Stimulated activated CD4-positive, alpha-beta T cell treated with anti-CD3 and anti-CD28 coated beads, Interleukin-1b, Interleukin-23, amount 100 ng/mL, for 24 hours (primary cell): ENCODE data around the gene RAB31.
"Not testable (repeated sequence)": the region's sequence is repeated elsewhere in the genome, so short reads cannot be mapped to it uniquely, and the experiment has no call there.

Source experiments
- DNase-seq, 4 experiments: peaks; one replicate each; pipeline ENCODE4 v3.0.0-alpha.2; 2020; ENCODE audit warnings: low read depth in 4 of 4, low spot score in 1 of 4

RAB31 gene

GRCh38 chr18:9835825-9836224 is 127.7 kb downstream of the RAB31 start:
- no peak for DNase-seq

DNA sequence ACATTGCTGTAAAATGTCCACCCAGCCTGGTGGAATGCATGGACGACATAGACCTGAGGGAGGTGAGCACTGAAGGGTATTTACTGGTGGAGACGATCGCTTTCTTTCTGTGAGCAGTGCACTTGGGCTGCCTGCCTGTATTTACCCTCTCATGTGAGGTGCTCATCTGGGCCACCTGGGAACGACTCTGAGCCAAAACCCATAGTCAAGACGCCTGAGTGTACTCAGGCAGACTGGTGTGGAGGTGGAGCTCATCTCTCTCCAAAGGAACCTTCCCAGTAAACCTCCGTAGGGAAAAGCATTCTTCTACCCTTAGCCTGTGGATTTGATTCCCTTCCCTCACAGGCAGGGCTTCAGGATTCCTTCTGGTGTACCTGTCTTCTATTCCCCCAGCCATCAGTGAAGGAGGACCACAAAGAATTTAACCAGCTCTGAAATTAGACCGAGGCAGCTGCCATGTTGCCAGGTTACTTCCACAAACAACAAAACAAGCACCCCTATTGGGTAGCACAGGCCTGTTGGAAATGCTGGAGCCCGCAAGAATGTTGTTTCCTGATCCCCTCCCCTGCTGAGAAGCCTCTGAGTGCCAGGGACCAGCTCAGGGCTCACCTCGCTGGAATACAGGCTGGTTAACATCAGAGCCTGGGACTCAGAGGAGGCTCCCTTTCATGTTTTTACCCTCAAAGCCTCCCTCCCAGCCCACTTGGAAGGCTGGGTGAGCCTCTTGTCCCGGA is 130.2 kb downstream of the RAB31 start:
- DNase-seq: no peak

DNA sequence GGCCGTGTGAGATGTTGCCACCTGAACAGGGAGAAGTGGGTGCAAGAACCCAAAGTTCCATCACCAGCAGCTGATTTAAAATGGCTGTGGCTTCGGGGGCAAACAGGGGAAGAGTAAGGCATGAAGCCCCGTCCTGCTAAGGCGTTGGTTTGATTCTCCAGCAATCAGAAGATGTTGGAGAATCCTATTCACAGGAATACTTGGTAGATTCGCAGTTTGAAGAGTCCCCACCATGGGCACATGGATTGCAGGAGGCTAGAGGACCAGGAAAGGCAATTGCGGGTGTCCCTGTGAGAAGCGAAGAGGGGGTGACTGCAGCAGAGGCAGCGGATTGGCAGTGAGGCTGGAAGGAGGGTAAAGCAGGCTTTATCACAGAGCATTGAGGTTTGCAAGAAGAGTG is 131.1 kb downstream of the RAB31 start:
- no peak for DNase-seq

DNA sequence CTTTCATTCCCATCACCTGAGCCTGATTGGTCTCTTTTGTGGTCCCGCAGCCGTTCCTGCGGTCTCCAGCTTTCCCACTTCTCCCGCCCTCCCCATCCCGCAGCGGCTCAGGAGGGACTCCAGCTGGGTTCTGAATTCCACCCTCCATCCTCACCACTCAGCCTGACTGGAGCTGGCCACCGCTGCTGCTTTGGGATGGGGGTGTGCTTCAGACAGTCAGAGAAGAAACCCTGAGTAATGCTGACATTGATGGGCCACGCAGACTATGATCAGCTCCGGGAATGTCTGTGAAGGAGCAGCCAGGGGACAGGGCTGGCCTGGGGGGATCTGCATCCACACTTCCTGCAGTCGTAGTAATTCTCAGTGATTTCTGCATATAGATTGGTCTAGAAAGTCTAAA is 131.8 kb downstream of the RAB31 start:
- DNase-seq: no peak

DNA sequence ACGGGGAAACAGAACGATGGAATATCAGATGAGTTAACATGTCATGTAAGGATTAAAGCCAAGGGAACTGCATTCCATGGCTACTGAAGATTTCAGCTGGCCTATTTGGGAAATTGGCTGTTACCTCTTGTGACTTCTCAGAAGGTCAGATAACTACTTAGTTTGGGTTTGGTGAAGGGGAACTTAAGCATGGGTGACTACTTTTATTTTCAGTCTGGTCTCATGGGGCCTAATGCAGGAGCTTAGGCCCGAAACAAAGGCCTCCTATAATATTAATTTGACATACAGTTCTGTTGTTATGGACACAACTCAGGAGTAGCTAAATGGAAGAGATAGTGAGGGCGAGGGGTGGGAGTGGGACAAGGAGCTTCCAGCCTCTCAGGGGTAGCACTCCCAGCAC is 133.7 kb downstream of the RAB31 start:
- no peak for DNase-seq

- DNase-seq: no peak
These were observed 134.3 kb downstream of the RAB31 start for GRCh38 chr18:9842448-9842847.

DNA sequence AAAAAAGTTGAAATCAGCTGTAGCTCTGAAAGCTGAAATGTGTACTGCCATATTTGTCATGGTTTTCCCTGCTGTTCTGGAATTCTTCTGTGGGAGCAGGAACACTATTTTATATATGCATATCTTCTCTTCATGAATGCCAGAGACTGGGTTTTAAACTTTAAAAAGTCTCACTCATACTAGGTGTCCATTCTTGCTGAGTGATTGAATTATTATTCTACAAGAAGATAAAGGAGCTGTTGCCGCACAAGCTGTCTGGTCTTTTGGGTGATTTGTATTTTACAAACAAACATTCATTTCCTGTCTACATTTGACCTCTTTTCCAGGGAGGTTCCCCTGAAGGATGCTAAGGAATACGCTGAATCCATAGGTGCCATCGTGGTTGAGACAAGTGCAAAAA is 137.2 kb downstream of the RAB31 start:
- no peak for DNase-seq

DNA sequence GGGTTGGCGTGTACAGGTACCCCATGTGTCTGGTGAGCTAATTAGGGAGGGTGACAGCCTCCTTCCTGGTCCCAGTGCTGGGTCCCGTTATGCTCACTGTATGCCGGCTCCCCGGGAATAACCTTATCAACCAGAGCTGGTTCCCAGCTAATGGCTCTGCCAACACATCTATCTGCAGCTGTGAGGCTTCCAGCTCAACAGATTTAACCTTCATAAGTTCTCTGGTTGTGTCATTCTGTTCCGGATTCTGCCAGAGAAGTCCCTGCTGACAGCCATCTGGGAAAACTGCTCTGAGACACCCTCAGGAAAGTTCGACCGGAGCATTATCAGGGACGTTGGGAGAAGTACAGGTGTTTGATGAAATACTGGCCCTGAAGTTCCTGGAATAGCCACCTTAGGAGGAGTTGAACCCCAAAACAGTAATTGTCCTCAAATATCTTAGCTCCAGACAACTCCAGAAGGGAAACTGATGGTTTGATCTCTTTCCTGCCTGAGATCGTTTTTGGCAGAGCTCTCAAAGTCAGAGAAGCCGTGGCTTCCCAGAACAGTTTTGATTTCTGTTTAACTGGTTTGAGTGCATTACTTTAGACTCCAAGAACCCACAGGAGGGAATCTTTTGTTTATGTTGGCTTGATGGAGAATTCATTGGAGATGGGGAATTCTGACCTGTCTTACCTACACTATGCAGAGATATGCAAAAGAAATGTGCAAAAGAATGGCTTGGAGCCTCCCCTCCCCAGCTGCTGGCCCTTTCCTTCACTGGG is 138.2 kb downstream of the RAB31 start:
- DNase-seq: no peak

DNA sequence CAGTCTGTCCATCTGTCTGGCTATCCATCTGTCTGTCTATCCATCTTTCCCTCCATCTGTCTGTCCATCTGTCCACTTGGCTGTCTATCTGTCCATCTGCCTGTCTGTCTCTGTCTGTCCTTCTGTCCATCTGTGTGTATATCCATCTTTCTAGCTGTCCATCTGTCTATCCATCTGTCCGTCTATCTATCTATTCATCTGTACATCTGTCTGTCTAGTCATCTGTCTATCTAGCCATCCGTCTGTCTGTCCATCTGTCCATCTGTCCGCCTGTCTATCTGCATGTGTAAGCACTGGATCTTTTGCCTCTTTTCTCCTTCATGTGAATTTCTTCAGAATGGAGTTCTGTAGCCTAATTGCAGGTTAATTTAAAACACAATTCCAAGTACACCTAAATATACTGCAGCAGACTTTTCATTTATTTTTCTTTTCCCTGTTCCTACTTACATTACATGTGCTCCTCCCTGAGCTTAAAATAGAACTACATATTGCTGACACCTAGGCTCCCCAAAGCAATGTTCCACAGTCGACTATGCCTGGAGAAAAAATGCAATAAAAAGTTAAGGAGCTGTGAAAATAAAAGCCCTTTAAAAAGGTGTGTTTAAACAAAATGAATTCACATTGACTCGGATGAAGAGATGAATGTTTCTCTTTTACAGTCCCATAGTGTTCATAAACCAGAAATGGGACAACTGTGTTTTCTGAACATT is 140.2 kb downstream of the RAB31 start:
- no peak for DNase-seq

GRCh38 chr18:9849407-9850283 is 141.5 kb downstream of the RAB31 start:
- DNase-seq: no peak

DNA sequence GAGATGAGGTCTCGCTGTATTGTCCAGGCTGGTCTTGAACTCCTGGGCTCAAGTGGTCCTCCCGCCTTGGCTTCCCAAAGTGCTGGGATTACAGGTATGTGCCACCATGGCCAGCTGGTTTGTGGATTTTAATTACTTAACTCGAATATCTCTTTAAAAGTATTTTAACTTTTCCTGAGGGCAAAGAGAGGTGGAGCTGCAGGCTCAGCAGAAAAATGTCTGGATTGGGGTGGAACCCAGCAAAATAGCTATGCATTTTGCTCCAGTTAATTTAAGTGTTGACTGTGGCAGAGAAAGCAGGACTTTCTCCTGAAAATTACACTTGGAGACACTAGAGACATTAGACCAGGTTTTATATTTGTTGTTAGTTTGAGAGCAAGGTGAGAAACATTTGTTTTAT is 142.2 kb downstream of the RAB31 start:
- no peak for DNase-seq

DNA sequence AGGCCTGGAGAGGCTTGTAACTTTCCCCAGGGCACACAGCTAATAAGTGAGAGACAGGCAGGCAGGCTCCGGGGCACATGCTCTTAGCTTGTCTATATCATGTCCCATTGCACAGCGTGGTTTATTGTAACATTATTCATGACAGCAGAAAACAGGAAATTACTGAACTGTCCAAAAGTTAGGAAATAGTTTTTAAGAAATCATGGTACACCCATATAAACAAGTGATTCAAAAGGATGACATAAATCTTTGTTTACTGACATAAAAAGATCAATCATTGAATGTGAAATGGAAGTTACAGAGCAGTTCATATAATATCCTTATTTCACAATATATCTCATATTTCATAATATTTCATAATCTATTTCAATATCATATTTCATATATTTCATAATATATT is 143.4 kb downstream of the RAB31 start:
- no peak for DNase-seq

- no peak for DNase-seq
These were observed 144.4 kb downstream of the RAB31 start for GRCh38 chr18:9852266-9853081.

DNA sequence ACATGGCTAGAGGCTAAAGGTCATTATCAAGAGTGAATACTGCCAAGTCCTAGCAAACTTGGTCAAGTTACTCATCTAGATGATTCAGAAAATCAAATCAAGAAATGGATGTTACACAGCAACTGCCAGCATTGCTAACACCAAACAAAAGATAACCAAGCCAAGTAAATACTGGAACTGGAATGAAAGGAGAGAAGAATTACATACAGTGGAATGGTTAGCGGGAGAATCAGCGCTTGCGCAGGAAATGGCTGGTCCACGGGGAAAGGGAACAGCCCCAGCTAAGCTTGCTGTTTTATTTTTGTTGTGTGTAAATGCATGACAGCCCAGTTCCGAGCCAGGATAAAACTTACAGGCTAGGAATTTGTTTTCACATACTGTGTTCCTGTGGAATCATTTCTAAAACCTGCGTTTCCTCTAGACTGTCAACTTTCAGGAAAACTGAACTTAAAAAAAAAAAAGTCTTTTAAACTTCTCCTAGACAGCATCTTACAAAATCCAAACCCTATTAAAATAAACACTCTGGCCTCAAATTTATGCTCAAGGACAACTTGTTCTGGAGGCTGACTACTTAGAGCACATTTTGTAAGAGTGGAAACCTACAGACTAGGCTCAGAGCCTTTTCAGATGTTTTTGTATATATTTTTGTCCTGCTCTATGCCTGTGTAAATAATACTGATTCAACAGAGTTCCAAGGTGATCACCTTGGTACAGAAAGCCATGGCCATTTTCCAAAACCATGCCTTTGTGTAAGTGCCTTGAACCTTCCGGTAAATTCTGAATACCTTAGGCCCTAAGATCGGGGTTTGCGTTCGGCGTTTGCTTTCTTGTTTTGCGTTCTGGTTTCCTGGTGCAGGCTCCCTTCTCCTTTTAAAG is 146.9 kb downstream of the RAB31 start:
- no peak for DNase-seq

DNA sequence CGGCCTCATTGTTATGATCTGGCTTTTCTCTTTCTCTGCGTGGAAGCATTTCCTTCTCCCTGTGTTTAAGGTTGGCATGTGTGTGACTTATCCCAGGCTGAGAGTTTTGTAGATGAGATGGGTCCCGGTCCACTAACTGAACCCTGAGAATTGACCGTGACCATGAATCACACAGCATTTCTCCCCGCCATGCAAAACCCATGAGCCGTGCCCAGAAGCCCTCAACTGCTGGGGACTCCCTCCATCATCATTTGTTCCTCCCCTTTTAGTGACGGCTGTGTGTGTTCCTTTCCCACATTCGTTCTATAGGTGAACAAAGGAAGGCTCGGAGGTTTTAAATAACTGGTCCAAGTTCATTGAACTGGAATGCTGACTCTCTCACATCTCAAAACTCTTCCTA is 147.6 kb downstream of the RAB31 start:
- DNase-seq: no peak

DNA sequence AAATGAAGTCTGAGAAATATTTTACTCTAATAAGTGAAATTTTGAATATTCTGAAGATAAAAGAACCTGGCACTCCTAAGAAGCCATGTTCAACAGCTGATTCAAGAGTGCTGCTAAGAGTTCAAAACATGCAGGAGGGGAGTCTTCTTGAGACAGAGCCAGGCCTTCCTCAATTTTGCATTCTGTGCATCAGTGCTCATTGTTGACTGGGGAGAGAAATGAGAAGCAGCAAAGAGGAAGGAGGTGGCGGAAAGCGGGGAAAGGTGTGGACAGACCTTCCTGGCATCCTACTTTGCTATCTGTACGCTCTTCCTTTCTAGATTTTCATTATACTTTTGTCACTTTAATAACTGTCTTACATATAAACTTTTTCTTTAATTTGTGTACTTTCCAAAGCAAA is 148.0 kb downstream of the RAB31 start:
- no peak for DNase-seq

- not testable (repeated sequence) for DNase-seq
These were observed 149.4 kb downstream of the RAB31 start for GRCh38 chr18:9857479-9857998.

- DNase-seq: no peak
These were observed 150.5 kb downstream of the RAB31 start for GRCh38 chr18:9858642-9859041.

DNA sequence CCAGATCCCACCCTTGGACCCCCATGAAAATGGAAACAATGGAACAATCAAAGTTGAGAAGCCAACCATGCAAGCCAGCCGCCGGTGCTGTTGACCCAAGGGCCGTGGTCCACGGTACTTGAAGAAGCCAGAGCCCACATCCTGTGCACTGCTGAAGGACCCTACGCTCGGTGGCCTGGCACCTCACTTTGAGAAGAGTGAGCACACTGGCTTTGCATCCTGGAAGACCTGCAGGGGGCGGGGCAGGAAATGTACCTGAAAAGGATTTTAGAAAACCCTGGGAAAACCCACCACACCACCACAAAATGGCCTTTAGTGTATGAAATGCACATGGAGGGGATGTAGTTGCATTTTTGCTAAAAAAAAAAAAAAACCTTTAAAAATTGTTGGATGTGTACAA is 151.1 kb downstream of the RAB31 start:
- no peak for DNase-seq
